ENCODE results near the gene TEX11.

Gene TEX11

GRCh38 chrX:70488856-70489255, 419.7 kb downstream of the TEX11 start:
- Histone ChIP-seq H3K27me3 (ENCODE audit: insufficient read depth, low read depth) (no peaks in the 10 kb centered on the region), H3K36me3 (ENCODE audit: insufficient read depth) (no peaks in the 10 kb centered on the region)

GRCh38 chrX:70485466-70485865, 423.0 kb downstream of the TEX11 start:
- Histone ChIP-seq H3K27ac (no peak overlapping the region), H3K9ac (no peak overlapping the region), H4K20me1 (ENCODE audit: insufficient read depth) (no peaks in the 10 kb centered on the region), H3K4me1 (ENCODE audit: low read depth, poor library complexity, severe bottlenecking) (no peaks in the 10 kb centered on the region), H3K79me2 (ENCODE audit: insufficient read depth, low read depth) (no peaks in the 10 kb centered on the region), H2AFZ (ENCODE audit: low read depth) (no peak overlapping the region), H3K4me3 (IDR thresholded peaks at IDR 0.05; ENCODE audit: insufficient read depth, low read depth, low read length) (no peak overlapping the region), H3K36me3 (ENCODE audit: insufficient read depth) (no peaks in the 10 kb centered on the region), H3K27me3 (ENCODE audit: insufficient read depth, low read depth) (no peaks in the 10 kb centered on the region), H3K4me2 (no peak overlapping the region)
- TF ChIP-seq CTCF (conservative IDR thresholded peaks at IDR 0.05; ENCODE audit: low read depth, low read length) = no peak

More at GRCh38 chrX:70488856-70489255, 419.7 kb downstream of the TEX11 start:
- Histone ChIP-seq H3K4me2 (no peak overlapping the region), H4K20me1 (ENCODE audit: insufficient read depth) (no peaks in the 10 kb centered on the region), H3K79me2 (ENCODE audit: insufficient read depth, low read depth) (no peaks in the 10 kb centered on the region), H3K4me3 (IDR thresholded peaks at IDR 0.05; ENCODE audit: insufficient read depth, low read depth, low read length) (no peak overlapping the region), H3K9ac (no peak overlapping the region), H3K4me1 (ENCODE audit: low read depth, poor library complexity, severe bottlenecking) (no peaks in the 10 kb centered on the region), H3K27ac (no peak overlapping the region), H2AFZ (ENCODE audit: low read depth) (no peak overlapping the region)
- TF ChIP-seq CTCF (conservative IDR thresholded peaks at IDR 0.05; ENCODE audit: low read depth, low read length) = no peak

- Histone ChIP-seq H3K79me2 (ENCODE audit: insufficient read depth, low read depth) (no peaks in the 10 kb centered on the region), H3K27me3 (ENCODE audit: insufficient read depth, low read depth) (no peaks in the 10 kb centered on the region)
Measured at GRCh38 chrX:70482300-70482699, 426.2 kb downstream of the TEX11 start.

GRCh38 chrX:70481471-70482270, 426.8 kb downstream of the TEX11 start:
- TF ChIP-seq CTCF (conservative IDR thresholded peaks at IDR 0.05; ENCODE audit: low read depth, low read length) = no peak
- no peak overlapping the region for H2AFZ ChIP-seq (ENCODE audit: low read depth)
- no peaks in the 10 kb centered on the region for H4K20me1 ChIP-seq (ENCODE audit: insufficient read depth)
- H3K36me3 ChIP-seq (ENCODE audit: insufficient read depth) = no peaks in the 10 kb centered on the region
- no peaks in the 10 kb centered on the region for H3K4me1 ChIP-seq (ENCODE audit: low read depth, poor library complexity, severe bottlenecking)
- H3K4me3 ChIP-seq (IDR thresholded peaks at IDR 0.05; ENCODE audit: insufficient read depth, low read depth, low read length) = no peak overlapping the region
- no peaks in the 10 kb centered on the region for H3K79me2 ChIP-seq (ENCODE audit: insufficient read depth, low read depth)
- H3K9ac ChIP-seq = no peak overlapping the region
- no peak overlapping the region for H3K27ac ChIP-seq
- no peak overlapping the region for H3K4me2 ChIP-seq
- H3K27me3 ChIP-seq (ENCODE audit: insufficient read depth, low read depth) = no peaks in the 10 kb centered on the region

More at GRCh38 chrX:70482300-70482699, 426.2 kb downstream of the TEX11 start:
- no peak overlapping the region for H3K4me3 ChIP-seq (IDR thresholded peaks at IDR 0.05; ENCODE audit: insufficient read depth, low read depth, low read length)
- H2AFZ ChIP-seq (ENCODE audit: low read depth) = no peak overlapping the region
- H3K4me1 ChIP-seq (ENCODE audit: low read depth, poor library complexity, severe bottlenecking) = no peaks in the 10 kb centered on the region
- no peaks in the 10 kb centered on the region for H3K36me3 ChIP-seq (ENCODE audit: insufficient read depth)
- H4K20me1 ChIP-seq (ENCODE audit: insufficient read depth) = no peaks in the 10 kb centered on the region
- H3K27ac ChIP-seq = no peak overlapping the region
- no peak overlapping the region for H3K9ac ChIP-seq
- no peak for TF ChIP-seq CTCF (conservative IDR thresholded peaks at IDR 0.05; ENCODE audit: low read depth, low read length)
- no peak overlapping the region for H3K4me2 ChIP-seq

Data from KMS-11 (cell line).